Measurements from ENCODE around the gene METTL6.

METTL6 gene

GRCh38 chr3:15380980-15381890 is 46.1 kb downstream of the METTL6 start:
- TF ChIP-seq GABPA (IDR thresholded peaks at IDR 0.05; ENCODE audit: low read depth) (no peak), SPI1 (IDR thresholded peaks at IDR 0.05; ENCODE audit: borderline replicate concordance, low read depth) (no peak), CTCF (IDR thresholded peaks at IDR 0.05; ENCODE audit: insufficient read depth, low read length) (no peak), POLR2AphosphoS5 (IDR thresholded peaks at IDR 0.05; ENCODE audit: low read depth) (no peak), REST (IDR thresholded peaks at IDR 0.05; ENCODE audit: insufficient replicate concordance, low read depth) (no peak)
- no peak for DNase-seq (ENCODE audit: low read depth in 1 of 2, low spot score in 1 of 2)
- H3K27ac ChIP-seq (replicated peaks): no peak overlapping the region
- H3K4me3 ChIP-seq (replicated peaks; ENCODE audit: insufficient read depth, low read length): no peak overlapping the region
- H3K27me3 ChIP-seq (ENCODE audit: insufficient read depth, poor library complexity, severe bottlenecking): no peaks in the 10 kb centered on the region

- TF ChIP-seq CTCF (IDR thresholded peaks at IDR 0.05; ENCODE audit: insufficient read depth, low read length) (peak; percentile 64), SPI1 (IDR thresholded peaks at IDR 0.05; ENCODE audit: borderline replicate concordance, low read depth) (no peak), REST (IDR thresholded peaks at IDR 0.05; ENCODE audit: insufficient replicate concordance, low read depth) (no peak), POLR2AphosphoS5 (IDR thresholded peaks at IDR 0.05; ENCODE audit: low read depth) (no peak), GABPA (IDR thresholded peaks at IDR 0.05; ENCODE audit: low read depth) (peak; percentile 87)
- Histone ChIP-seq H3K27ac (replicated peaks) (peak overlapping the region; percentile 67), H3K27me3 (ENCODE audit: insufficient read depth, poor library complexity, severe bottlenecking) (no peaks in the 10 kb centered on the region), H3K4me3 (replicated peaks; ENCODE audit: insufficient read depth, low read length) (no peak overlapping the region)
- peak; percentile 74 to 95 for DNase-seq (ENCODE audit: low read depth in 1 of 2, low spot score in 1 of 2)
Measured at GRCh38 chr3:15377961-15378791, 49.2 kb downstream of the METTL6 start.

GRCh38 chr3:15375461-15376000 is 51.8 kb downstream of the METTL6 start:
- TF ChIP-seq GABPA (IDR thresholded peaks at IDR 0.05; ENCODE audit: low read depth): no peak
- no peak for TF ChIP-seq SPI1 (IDR thresholded peaks at IDR 0.05; ENCODE audit: borderline replicate concordance, low read depth)
- TF ChIP-seq REST (IDR thresholded peaks at IDR 0.05; ENCODE audit: insufficient replicate concordance, low read depth): no peak
- no peak for TF ChIP-seq POLR2AphosphoS5 (IDR thresholded peaks at IDR 0.05; ENCODE audit: low read depth)
- TF ChIP-seq CTCF (IDR thresholded peaks at IDR 0.05; ENCODE audit: insufficient read depth, low read length): no peak
- Histone ChIP-seq H3K4me3 (replicated peaks; ENCODE audit: insufficient read depth, low read length) (no peak overlapping the region), H3K27me3 (ENCODE audit: insufficient read depth, poor library complexity, severe bottlenecking) (no peaks in the 10 kb centered on the region), H3K27ac (replicated peaks) (no peak overlapping the region)
- DNase-seq (ENCODE audit: low read depth in 1 of 2, low spot score in 1 of 2): no peak

Data from HL-60 (cell line).